Measurements from ENCODE around the gene RANGAP1. TPM values are rescaled to one million over a fixed set of nuclear protein-coding genes. Genes with fewer than 3 reads are reported as not detected.

Gene RANGAP1
- total and polyA plus RNA-seq, 2 of the 13 experiments (the other 11 are each of a cell fraction or from before 2014, with no cell fraction given), result 51.8 to 83.9 TPM

- TF ChIP-seq ZBTB33 (CRISPR knock-in tag; IDR thresholded peaks at IDR 0.05), result no peak
- no peak for TF ChIP-seq SATB2 (CRISPR knock-in tag; IDR thresholded peaks at IDR 0.05)
- no peak for TF ChIP-seq ZBTB4 (CRISPR knock-in tag; IDR thresholded peaks at IDR 0.05; ENCODE audit: borderline replicate concordance)
- no peak for TF ChIP-seq MAFF (IDR thresholded peaks at IDR 0.05; ENCODE audit: low read depth, low read length)
- TF ChIP-seq FOXP1 (IDR thresholded peaks at IDR 0.05), result no peak
- TF ChIP-seq FOXP1 (CRISPR knock-in tag; IDR thresholded peaks at IDR 0.05), result no peak
- no peak for TF ChIP-seq RBM22 (optimal IDR thresholded peaks at IDR 0.05; ENCODE audit: low read length)
- no peak for TF ChIP-seq ZBTB1 (CRISPR knock-in tag; IDR thresholded peaks at IDR 0.05; ENCODE audit: borderline replicate concordance)
- 0 out of 2 replicates have a peak, but pooled peaks have one; percentile 66 for TF ChIP-seq ARID2 (CRISPR knock-in tag; IDR thresholded peaks at IDR 0.05; ENCODE audit: borderline replicate concordance)
- TF ChIP-seq GABPA (IDR thresholded peaks at IDR 0.05; ENCODE audit: low read depth, low read length), result peak; percentile 22; the same call in 1 of the 2 replicates
- peak; percentile 84 for TF ChIP-seq GABPA (CRISPR knock-in tag; IDR thresholded peaks at IDR 0.05; ENCODE audit: low read depth)
- TF ChIP-seq ZNF556 (CRISPR knock-in tag; IDR thresholded peaks at IDR 0.05; ENCODE audit: borderline replicate concordance), result no peak
- TF ChIP-seq RBFOX2 (IDR thresholded peaks at IDR 0.05; ENCODE audit: low read depth, low read length), result peak; percentile 48; the same call in 1 of the 2 replicates
- no peak for TF ChIP-seq NFRKB (IDR thresholded peaks at IDR 0.05)
- no peak for TF ChIP-seq ZNF891 (CRISPR knock-in tag; IDR thresholded peaks at IDR 0.05)
- TF ChIP-seq KDM3A (CRISPR knock-in tag; IDR thresholded peaks at IDR 0.05; ENCODE audit: low read depth), result no peak
- no peak for TF ChIP-seq RERE (CRISPR knock-in tag; IDR thresholded peaks at IDR 0.05; ENCODE audit: low read depth)
- TF ChIP-seq ZNF737 (CRISPR knock-in tag; IDR thresholded peaks at IDR 0.05; ENCODE audit: borderline replicate concordance), result no peak
- TF ChIP-seq RAD51 (IDR thresholded peaks at IDR 0.05; ENCODE audit: borderline replicate concordance), result no peak
- no peak for TF ChIP-seq EZH2 (conservative IDR thresholded peaks at IDR 0.05; ENCODE audit: low read depth, low read length)
Observed at GRCh38 chr22:41288245-41288946, 2.4 kb upstream of the RANGAP1 start (continued).
